HG03060 (cell line): ENCODE measurements around the gene GJB5.
"Not testable (repeated sequence)": the region's sequence is repeated elsewhere in the genome, so short reads cannot be mapped to it uniquely, and the experiment has no call there.

Experiments used
- ATAC-seq: cut with Tn5 transposase; IDR thresholded peaks from one replicate; pipeline ENCODE4 v1.9.1; 2021; ENCODE audit warnings: low read depth, moderate number of reproducible peaks; ENCODE audit not compliant: unreplicated experiment

Gene GJB5

GRCh38 chr1:34754964-34755637, at the start of gene GJB5:
GJB5 (plus strand) TSS chr1:34755047; CDS start chr1:34757331, 2,284 bp downstream.
- ATAC-seq: no peak

DNA sequence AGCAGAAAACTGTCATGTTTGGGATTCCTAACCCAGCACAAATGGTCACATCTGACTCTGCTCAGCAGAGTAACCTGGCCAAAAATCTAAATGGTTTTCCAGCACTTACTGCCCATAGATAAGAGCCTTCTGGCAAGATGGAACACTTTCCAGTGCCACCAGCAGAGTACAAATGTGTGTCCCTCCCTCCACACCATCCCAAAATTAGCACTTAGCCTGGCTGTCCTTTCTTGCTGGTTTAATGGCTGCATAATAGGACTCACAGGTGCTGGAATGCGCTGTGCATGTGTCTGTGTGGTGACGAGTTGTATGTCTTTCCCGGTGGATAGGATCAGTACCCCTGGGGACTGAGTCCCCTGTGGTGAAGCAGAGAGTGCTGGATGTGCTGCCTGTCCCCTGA, 49.8 kb upstream of the GJB5 start:
- no peak for ATAC-seq

- no peak for ATAC-seq
Measured at GRCh38 chr1:34708106-34708505, 46.7 kb upstream of the GJB5 start.

- ATAC-seq: no peak
Measured at GRCh38 chr1:34709547-34709946, 45.3 kb upstream of the GJB5 start.

DNA sequence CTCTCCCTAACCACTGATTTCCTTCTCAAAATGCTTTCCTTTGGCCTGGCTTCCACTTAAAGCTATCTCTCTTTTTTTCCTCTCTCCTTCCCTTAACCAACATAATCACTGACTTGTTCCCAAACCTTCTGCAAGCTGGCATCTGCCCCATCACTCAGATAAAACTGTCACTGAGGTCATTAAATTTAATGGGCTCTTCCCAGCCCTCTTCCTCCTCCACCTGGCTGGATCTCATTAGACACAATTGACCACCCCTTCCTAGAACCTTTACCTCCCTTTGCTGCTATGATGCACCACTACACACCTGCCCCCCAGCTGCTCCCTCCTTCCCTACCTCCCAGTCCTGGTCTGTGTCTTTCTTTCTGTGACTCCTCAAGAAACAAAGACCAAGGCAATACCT, 44.0 kb upstream of the GJB5 start:
- ATAC-seq: no peak

GRCh38 chr1:34711485-34711884, 43.4 kb upstream of the GJB5 start:
- ATAC-seq: no peak

DNA sequence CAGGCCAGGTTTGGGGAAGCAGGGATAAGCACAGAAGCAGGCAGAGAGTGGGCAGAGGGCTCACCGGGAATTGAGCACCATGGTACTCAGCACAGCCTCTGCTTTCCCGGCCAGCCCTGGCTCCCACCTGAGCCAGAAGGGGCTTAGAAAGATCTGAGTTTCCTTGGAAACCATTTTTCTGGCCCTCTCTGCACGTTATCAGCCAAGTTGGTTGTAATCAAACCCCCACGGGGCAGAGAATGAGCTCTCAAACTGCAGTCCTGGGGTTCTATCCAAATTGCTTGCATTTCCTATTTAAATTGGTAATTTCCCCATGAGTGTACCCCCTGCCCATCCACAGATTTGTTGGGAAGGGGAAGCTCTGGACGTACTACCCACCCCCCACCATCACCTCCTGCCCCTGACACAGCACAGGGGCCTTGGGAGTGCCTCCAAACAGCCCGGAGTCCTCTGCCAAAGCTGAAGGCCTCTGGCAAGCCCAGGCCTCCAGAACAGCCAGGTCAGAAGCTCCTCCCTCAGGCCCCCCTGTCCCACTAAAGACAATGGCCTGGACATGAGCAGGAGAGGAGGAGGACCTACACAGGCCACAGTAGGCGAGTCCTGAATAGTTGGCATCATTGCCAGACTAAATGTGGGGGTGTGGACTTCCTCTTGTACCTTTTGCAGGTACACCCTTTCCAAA, 42.7 kb upstream of the GJB5 start:
- no peak for ATAC-seq

GRCh38 chr1:34713443-34713842, 41.4 kb upstream of the GJB5 start:
- ATAC-seq: no peak

DNA sequence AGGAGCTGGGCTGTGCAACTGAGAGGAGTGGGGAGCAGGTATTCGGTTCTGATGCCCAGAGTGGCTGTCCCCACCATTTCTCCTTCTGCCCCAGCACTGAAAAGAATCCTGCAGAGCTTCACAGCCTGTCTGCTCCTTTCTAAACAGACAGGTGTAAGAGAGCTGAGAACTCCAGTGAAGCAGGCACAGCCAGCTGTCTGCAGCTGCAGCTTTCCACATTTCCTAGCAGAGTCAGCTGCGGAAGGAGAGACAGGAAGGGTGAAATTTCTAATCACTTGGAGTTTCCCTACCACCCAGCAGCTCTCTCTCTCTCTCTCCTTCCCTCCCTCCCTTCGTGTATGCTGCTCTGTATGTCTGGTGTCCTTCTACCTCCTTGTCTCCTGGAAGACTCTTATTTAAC, 40.5 kb upstream of the GJB5 start:
- ATAC-seq: no peak

- no peak for ATAC-seq
Measured at GRCh38 chr1:34715139-34715538, 39.7 kb upstream of the GJB5 start.

DNA sequence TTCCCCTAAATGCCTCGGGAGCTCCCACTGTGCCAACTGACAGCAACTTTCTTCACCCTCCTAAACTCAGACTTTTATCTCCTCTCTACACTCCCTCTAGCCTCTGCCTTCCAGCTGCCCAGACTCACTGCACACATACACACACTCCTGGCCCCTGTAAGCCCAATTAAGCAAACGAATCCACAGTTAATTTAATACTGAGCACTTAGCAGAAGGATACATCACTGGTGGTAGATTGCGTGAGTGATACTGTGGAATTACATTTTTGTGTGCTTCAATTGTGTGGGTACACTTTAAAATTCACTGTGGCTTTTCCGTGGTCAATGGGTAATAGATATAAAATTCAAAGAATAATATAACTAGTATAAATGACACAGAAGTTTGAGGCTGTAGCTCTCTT, 33.6 kb upstream of the GJB5 start:
- no peak for ATAC-seq

DNA sequence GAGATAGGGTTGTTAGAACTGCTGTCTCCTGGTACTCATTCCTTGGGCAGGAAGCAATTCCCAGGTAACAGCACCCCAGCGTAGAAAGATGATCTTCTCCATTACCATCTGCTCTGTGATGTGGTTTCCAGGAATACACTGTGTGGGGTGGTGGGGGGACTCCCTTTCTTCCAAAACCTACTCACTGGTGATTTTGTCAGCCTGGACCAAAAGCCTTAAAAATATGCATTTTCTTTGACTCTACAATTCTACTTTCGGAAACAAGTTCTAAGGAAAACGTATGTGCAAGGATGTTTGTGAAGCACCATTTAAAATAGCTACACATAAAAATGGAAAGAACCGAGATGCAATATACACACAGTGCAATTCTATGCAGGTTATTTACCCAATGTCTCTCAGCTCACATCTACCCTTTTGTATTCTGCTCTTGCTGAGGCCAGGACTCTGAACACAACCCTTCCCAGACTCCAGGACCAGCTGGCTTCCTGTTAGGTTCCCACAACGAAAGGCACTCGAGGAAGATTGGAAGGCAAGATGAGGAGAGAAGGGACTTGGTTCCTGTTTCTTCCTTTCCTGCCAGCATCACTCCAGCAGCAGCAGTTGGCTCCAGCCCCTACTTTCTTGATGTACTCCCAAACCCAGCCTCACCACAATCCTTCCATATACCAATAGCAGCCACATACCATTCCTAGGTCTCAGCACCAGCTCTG, 33.0 kb upstream of the GJB5 start:
- ATAC-seq: no peak

GRCh38 chr1:34726861-34727260, 28.0 kb upstream of the GJB5 start:
- ATAC-seq: no peak

- ATAC-seq: no peak
Measured at GRCh38 chr1:34730485-34730884, 24.4 kb upstream of the GJB5 start.

DNA sequence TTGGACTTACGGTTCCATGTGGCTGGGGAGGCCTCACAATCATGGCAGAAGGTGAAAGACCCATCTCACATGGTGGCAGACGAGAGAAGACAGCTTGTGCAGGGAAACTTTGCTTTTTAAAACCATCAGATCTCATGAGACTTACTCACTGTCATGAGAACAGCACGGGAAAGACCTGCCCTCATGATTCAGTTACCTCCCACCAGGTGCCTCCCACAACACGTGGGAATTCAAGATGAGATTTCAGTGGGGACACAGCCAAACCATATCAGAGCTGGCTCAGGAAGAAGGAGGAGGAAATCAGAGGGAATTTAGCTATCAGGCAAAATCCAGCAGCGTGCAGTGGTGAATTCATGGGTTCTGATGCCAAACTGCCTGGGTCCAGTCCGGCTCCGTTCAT, 22.0 kb upstream of the GJB5 start:
- not testable (repeated sequence) for ATAC-seq

- no peak for ATAC-seq
Measured at GRCh38 chr1:34736692-34737091, 18.2 kb upstream of the GJB5 start.

DNA sequence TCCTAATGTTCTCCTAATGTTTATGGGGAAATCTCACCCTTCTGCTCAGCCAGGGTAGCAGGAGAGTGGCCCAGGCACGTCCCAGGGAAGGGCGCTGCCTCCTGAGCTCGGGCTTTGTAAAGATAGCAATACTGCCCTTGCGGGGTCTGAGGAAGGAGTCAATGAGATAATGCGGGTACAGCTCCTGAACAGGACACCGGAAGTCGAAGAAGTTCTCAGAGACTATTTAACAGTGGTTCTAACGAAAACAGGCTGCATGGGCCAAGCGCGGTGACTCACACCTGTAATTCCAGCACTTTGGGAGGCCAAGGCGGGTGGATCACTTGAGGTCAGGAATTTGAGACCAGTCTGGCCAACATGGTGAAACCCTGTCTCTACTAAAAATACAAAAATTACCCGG, 17.6 kb upstream of the GJB5 start:
- ATAC-seq: not testable (repeated sequence)

DNA sequence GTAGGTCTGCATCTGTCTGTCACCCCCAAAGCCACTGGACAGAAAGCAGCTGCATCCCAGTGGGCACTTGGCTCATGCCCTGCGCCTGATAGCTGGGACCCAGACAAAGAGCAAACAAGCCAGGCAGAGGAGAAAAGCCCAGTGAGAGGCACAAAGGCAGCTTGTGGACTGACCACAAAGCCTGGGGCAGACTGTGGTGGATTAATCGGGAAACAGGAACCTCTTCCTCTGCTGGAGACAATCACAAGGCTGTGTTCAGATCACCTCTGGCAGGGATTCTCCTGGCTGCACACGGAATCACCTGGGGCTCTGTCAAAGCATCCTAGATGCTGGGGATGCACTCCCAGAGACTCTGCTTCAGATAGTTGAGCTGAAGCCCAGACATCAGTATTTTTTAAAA, 15.2 kb upstream of the GJB5 start:
- no peak for ATAC-seq

DNA sequence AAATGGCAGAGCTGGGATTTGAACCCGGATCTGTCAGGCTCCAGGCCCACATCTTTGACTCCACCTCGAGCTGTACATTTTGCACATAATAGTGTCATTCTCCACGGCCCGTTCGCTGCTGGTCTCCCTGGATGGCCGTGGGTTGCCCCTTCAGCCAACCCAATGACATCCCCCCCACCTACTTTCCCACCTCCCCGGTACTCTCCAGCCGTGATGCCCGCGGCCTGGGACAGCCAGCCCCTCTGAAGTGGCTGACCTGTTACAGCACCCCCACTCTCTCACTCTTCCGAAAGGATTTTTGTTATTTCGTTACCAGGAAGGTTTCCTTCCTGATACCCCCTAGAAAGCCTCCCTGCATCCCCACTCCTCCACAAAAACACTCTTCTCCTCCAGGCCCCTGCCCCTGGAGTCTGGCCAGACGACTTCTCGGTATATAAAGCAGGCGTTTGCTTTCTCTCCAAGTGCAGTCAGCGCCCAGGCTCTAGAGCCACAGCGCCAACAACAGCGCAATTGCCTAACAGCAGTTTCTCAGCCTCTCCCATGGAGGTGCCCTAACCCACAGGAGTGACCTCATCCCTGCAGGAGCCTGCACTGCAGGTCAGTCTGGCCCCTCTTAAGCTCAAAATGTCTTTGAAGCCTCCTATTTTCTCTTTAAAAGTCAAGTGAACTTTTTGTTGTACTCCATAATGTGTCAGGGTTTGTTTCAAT, 14.5 kb upstream of the GJB5 start:
- no peak for ATAC-seq

DNA sequence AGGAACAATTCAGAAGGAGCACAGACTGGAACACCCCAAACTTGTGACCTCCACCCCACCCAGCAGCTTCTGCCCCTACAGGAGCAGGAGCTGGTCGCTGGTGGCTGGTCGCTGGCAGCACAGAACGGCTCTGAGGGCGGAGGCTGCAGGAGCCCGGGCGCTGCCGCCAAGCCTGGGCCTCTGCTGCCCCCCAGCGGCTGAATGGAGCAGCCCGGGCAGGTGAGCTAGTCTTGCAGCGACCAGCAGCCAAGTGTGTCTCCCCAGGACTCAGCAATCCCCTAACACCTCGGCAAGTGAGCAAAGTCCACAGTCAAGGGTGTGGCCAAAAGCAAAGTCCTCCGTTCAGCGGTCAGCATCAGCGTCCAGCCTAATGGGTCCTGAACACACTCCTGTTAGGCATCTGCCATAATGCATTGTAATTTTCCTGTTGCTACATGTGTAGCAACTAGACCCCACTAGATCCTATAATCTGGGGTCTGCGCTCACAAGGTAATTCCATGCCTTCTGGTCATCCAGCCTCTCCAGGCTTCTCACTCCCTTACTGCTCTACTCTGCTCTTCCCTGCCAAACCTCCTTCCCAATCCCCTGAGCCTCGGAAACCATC, 12.1 kb upstream of the GJB5 start:
- ATAC-seq: no peak

DNA sequence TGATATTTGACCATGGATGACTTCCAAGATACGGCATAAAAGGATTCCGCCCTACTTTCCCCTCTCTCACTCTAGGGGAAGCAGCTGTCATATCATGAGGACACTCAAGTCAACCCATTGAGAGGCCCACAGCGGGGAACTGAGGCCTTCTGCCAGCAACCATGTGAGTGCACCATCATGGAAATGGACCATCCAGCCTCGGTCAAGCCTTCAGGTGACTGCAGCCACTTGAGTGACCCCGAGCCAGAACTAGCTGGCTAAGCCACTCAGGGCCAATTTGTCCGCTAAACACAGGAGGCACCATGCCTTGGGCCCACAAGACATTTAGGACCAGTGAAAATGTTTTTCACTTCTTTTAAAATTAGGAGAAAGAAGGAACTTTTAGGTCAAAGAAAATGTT, 11.1 kb upstream of the GJB5 start:
- ATAC-seq: no peak
